GM19351 (cell line): ENCODE data around the gene RNF214.
"Not testable (repeated sequence)": the region's sequence is repeated elsewhere in the genome, so short reads cannot be mapped to it uniquely, and the experiment has no call there.

Source experiments
- ATAC-seq: cut with Tn5 transposase; IDR thresholded peaks from one replicate; pipeline ENCODE4 v1.9.1; 2021; ENCODE audit warnings: mild to moderate bottlenecking, moderate library complexity; ENCODE audit not compliant: unreplicated experiment

The RNF214 gene

GRCh38 chr11:117197516-117198456, 34.7 kb upstream of the RNF214 start:
- no peak for ATAC-seq

GRCh38 chr11:117198613-117199012, 33.9 kb upstream of the RNF214 start:
- ATAC-seq, result no peak

DNA sequence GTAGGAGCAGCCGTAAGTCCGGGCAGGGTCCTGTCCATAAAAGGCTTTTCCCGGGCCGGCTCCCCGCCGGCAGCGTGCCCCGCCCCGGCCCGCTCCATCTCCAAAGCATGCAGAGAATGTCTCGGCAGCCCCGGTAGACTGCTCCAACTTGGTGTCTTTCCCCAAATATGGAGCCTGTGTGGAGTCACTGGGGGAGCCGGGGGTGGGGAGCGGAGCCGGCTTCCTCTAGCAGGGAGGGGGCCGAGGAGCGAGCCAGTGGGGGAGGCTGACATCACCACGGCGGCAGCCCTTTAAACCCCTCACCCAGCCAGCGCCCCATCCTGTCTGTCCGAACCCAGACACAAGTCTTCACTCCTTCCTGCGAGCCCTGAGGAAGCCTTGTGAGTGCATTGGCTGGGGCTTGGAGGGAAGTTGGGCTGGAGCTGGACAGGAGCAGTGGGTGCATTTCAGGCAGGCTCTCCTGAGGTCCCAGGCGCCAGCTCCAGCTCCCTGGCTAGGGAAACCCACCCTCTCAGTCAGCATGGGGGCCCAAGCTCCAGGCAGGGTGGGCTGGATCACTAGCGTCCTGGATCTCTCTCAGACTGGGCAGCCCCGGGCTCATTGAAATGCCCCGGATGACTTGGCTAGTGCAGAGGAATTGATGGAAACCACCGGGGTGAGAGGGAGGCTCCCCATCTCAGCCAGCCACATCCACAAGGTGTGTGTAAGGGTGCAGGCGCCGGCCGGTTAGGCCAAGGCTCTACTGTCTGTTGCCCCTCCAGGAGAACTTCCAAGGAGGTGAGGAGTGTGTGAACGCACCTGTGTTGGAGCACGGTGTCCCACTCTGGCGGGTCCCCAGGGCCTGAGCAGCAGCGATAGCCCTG, 33.2 kb upstream of the RNF214 start, which contains the start of gene TAGLN:
Gene TAGLN, plus strand, starts transcription at position 318 of the 863 bp plus-strand sequence. CDS start 3,644 bp downstream, outside the sequence.
- no peak for ATAC-seq

DNA sequence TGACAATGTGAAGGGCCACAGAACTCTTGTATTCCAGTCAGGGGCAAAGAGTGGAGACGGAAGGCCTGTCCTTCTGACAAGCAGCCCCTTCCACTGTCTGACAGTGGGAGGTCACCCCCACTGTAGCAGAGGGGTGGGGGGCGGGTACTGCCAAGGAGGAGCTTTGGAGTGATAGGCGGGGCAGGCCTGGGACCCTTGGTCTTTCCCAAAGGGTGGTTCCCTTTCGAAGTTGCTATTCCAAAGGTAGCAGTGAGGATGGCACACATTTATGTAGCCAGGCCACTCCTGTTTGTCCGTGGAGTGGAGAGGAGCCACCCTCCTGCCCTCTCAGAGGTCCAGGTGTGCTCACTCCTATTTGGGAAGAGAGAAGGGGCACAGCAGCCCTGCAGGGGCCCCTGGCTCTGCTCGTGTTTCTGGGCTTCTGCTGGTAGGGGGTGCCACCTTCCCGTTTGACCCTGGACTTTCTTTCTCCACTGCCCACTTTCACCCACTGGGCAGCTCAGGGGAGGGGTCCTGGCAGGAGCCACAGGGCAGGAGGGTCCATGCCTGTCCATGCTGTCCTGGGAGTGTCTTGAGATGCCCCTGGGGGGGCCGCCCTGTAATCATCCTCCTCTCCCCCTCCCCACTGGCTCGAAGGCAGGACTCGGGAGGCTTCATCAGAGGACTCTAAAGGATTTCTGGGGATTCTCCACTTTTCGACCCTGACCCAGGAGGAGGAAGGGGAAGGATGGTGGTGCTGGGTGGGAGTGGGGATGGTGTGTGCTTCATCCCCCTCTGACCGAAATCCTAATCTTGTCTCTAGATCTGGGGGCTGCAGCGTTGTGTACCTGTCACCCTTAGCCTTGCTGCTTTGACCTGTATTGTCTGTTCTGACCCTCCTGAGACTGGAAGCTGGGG, 32.3 kb upstream of the RNF214 start:
- ATAC-seq, result no peak

DNA sequence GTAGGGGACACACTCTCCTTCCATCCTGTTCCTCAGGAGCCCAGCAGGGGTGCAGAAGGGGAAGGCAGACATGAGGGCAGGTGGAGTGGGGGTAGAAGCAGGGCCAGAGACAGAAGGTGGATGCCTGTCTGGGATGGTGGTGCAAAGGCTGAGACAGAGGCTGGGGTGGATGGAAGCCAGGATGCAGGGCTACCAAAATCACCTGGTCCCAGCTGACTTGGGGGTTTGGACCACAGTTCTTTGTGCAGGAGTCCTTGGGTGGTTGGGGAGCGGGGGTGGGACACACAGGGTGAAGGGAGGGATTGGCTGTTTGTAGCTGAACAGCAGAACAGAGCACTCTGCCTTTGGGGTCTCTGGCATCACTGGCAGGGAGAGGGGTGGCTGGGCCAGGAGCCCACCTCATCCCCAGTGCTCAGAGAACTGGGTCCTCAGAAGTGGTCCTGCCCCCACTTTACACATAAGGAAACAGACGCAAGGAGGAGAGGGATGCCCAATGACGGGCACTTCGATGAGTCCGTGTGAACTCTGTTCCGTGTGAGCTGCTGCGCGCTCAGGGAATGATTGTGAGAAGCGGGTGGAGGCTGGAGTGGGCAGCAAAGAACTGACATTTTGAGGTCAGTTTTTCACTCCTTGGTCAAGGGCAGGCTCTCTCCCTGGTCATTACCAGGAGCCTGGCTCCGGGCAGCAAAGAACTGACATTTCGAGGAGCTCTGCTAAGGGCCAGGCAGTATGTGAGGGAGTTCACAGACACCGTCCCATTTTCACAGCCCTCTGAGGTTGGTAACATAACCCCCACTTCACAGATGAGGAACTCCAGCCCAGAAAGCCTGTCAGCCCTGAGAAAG, 31.4 kb upstream of the RNF214 start:
- ATAC-seq, result no peak

- no peak for ATAC-seq
Observed at GRCh38 chr11:117201658-117202305, 30.7 kb upstream of the RNF214 start.

DNA sequence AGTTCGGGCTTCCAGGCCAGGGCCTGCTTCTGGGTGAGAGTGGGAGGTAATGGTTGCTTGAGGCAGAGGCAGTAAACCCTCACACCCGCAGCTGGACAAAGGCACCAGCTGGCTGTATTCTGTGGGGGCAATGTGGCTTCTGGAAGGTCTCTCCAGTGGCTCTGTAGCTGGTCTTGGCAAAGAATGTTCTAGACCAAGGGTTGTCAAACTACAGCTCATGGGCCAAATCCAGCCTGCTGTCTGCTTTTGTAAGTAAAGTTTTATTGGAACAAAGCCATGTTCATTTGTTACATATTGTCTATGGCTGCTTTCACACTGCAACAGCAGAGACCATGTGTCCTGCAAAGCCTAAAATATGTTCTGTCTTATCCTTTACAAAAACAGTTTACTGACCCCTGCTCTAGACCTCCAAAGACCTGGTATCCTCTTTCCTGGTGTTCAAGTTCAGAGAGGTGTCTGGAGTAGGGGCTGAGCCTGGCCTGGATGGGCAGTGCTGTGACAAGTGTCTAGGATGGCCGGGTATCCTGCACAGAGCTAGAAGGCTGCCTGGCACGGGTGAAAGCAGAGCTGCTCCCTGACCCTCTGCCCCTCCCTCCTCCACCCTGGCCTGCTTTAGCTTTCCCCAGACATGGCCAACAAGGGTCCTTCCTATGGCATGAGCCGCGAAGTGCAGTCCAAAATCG, 29.9 kb upstream of the RNF214 start:
- no peak for ATAC-seq

DNA sequence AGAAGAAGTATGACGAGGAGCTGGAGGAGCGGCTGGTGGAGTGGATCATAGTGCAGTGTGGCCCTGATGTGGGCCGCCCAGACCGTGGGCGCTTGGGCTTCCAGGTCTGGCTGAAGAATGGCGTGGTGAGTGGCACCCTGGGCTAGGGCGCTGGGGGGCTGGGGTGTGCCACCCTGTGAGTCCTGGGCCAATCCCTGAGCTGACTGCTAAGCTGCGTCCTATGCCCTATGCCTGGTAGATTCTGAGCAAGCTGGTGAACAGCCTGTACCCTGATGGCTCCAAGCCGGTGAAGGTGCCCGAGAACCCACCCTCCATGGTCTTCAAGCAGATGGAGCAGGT, 29.4 kb upstream of the RNF214 start:
- no peak for ATAC-seq

GRCh38 chr11:117204283-117205080, 28.0 kb upstream of the RNF214 start:
- ATAC-seq, result no peak

- no peak for ATAC-seq
Observed at GRCh38 chr11:117205211-117205818, 27.2 kb upstream of the RNF214 start.

GRCh38 chr11:117206111-117206510, 26.4 kb upstream of the RNF214 start:
- not testable (repeated sequence) for ATAC-seq

- not testable (repeated sequence) for ATAC-seq
Observed at GRCh38 chr11:117206859-117207258, 25.6 kb upstream of the RNF214 start.

DNA sequence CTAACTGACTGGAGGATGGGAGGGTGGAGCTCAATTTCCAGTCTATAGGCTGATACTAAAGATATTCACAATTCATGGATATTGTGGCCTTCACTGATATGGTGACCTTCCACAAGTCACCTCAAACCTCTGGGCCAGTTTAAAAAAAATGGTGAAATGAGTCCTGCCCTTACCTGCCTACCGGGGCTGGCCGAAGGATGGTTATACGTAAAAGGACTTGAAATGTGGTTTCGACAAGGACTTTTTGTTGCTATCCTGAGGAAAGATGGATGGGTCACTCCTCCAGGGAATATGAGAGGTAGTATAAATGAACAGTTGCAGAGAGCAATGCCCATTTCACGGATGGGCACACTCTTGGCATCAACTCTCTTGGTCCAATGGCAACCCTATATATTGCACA, 25.0 kb upstream of the RNF214 start:
- ATAC-seq, result not testable (repeated sequence)

GRCh38 chr11:117208710-117209109, 23.8 kb upstream of the RNF214 start:
- ATAC-seq, result not testable (repeated sequence)

GRCh38 chr11:117209351-117210125, 22.9 kb upstream of the RNF214 start:
- ATAC-seq, result not testable (repeated sequence)

GRCh38 chr11:117210620-117211019, 21.9 kb upstream of the RNF214 start:
- ATAC-seq, result no peak
